Measurements from ENCODE around the gene GTSF1L. TPM values are rescaled to one million over a fixed set of nuclear protein-coding genes. Genes with fewer than 3 reads are reported as not detected.

The GTSF1L gene
- total and polyA plus RNA-seq, 2 experiments from 2014 or later, result not detected

DNA sequence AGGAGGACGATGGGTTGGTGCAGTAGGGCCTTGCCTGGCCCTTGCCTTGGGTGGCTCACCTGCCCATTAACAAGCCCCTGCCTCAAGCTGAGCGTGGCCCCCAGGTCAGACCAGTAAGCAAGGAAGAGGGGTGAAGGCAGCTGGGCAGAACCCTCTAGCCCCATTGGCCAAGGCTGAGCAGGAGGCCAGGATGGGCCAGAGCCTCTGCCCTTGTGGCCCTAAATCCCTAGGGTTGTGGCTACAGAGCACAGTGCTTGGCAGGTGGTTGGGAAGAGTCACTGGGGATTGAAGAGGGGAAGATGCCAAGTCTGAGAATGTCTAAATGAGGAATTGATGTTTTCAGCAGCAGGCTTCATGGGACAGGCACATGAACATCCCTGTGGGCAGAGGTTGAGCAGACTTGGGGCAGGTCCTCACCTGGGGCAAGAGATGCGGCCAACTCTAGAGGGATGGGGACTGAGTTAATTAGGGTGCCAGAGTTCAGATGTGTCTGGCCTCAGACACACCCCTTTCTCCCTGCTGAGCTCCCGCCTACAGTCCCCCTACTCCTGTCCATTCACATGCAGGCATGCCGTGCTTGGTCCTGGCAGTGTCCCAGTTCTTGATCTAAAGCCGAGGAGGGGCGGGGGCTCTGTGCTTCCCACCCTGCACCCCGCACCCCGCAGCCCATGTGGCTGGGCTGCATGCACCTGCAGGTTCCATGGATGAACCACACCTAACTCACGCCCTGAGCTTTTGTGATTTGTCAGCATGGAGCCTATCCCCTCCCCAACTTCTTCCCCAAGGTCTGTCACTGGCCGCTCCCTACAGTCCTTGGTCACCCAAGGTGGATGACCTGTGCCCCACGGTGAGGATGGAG, 9.8 kb downstream of the GTSF1L start:
- Histone ChIP-seq H3K4me3 (no peak overlapping the region), H3K4me1 (ENCODE audit: insufficient read depth) (no peaks in the 10 kb centered on the region), H3K9ac (no peak overlapping the region), H3K36me3 (ENCODE audit: low read depth) (no peaks in the 10 kb centered on the region), H2AFZ (no peak overlapping the region), H3K9me2 (ENCODE audit: insufficient read depth) (no peaks in the 10 kb centered on the region), H4K20me1 (ENCODE audit: insufficient read depth) (no peaks in the 10 kb centered on the region), H3F3A (ENCODE audit: insufficient read depth) (no peaks in the 10 kb centered on the region), H3K79me2 (ENCODE audit: insufficient read depth) (no peaks in the 10 kb centered on the region), H3K27ac (no peak overlapping the region), H3K27me3 (replicated peaks; ENCODE audit: insufficient read depth) (no peaks in the 10 kb centered on the region), H3K9me3 (ENCODE audit: low read depth) (no peaks in the 10 kb centered on the region), H3K4me2 (ENCODE audit: unreplicated experiment) (no peak overlapping the region)
- no peak for DNase-seq
- WGBS, 2 experiments (ENCODE audit: low coverage in 1 of 2, low lambda C conversion rate in 2 of 2, missing lambda C conversion rate in 2 of 2), result 93 to 97% methylated on average over 10 to 12 of the region's 12 CpGs
- in situ Hi-C loops (cut with MboI), result no loop called here
- TF ChIP-seq EZH2phosphoT487 (IDR thresholded peaks at IDR 0.05; ENCODE audit: insufficient read depth, low read depth), result no peak
- TF ChIP-seq EZH2 (IDR thresholded peaks at IDR 0.05; ENCODE audit: insufficient read depth, poor library complexity, severe bottlenecking), result no peak

GRCh38 chr20:43716123-43716522, 10.7 kb downstream of the GTSF1L start:
- Histone ChIP-seq H3K79me2 (ENCODE audit: insufficient read depth) (no peaks in the 10 kb centered on the region), H3K9ac (no peak overlapping the region), H3K27ac (no peak overlapping the region), H3K36me3 (ENCODE audit: low read depth) (no peaks in the 10 kb centered on the region), H4K20me1 (ENCODE audit: insufficient read depth) (no peaks in the 10 kb centered on the region), H3F3A (ENCODE audit: insufficient read depth) (no peaks in the 10 kb centered on the region), H3K4me3 (no peak overlapping the region), H3K4me1 (ENCODE audit: insufficient read depth) (no peaks in the 10 kb centered on the region), H3K27me3 (replicated peaks; ENCODE audit: insufficient read depth) (no peaks in the 10 kb centered on the region), H3K4me2 (ENCODE audit: unreplicated experiment) (no peak overlapping the region), H3K9me2 (ENCODE audit: insufficient read depth) (no peaks in the 10 kb centered on the region), H2AFZ (no peak overlapping the region), H3K9me3 (ENCODE audit: low read depth) (no peaks in the 10 kb centered on the region)
- in situ Hi-C loops (cut with MboI), result no loop called here
- TF ChIP-seq EZH2phosphoT487 (IDR thresholded peaks at IDR 0.05; ENCODE audit: insufficient read depth, low read depth) (no peak), EZH2 (IDR thresholded peaks at IDR 0.05; ENCODE audit: insufficient read depth, poor library complexity, severe bottlenecking) (no peak)
- no peak for DNase-seq
- WGBS, 2 experiments (ENCODE audit: low coverage in 1 of 2, low lambda C conversion rate in 2 of 2, missing lambda C conversion rate in 2 of 2), result 95% methylated on average over 4 of the region's 4 CpGs

DNA sequence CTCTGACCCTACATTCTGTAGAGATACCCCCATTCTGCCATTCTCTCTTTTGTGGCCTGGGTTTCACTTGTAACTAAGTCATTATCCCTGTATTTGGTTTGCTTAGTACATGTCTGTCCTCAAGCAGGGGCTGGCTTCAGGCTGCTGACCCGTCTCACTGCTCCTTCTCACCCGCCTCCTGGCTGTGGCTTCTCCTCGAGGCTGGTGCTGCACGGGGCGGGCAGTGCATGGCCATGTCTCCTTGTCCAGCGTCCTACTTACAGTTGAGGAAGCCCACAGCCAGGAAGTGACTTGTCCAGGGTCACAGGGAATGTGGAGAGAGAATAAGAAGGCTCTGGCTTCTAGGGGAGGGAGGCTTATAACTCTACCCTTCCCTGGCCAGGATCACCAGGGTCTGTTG, 11.3 kb downstream of the GTSF1L start:
- DNase-seq, result no peak
- no peaks in the 10 kb centered on the region for H4K20me1 ChIP-seq (ENCODE audit: insufficient read depth)
- TF ChIP-seq EZH2 (IDR thresholded peaks at IDR 0.05; ENCODE audit: insufficient read depth, poor library complexity, severe bottlenecking) (no peak), EZH2phosphoT487 (IDR thresholded peaks at IDR 0.05; ENCODE audit: insufficient read depth, low read depth) (no peak)
- no peak overlapping the region for H3K4me3 ChIP-seq
- H3K4me2 ChIP-seq (ENCODE audit: unreplicated experiment), result no peak overlapping the region
- in situ Hi-C loops (cut with MboI), result no loop called here
- no peak overlapping the region for H2AFZ ChIP-seq
- no peaks in the 10 kb centered on the region for H3K27me3 ChIP-seq (replicated peaks; ENCODE audit: insufficient read depth)
- WGBS, 2 experiments (ENCODE audit: low coverage in 1 of 2, low lambda C conversion rate in 2 of 2, missing lambda C conversion rate in 2 of 2), result 89 to 94% methylated on average over 6 of the region's 6 CpGs
- no peaks in the 10 kb centered on the region for H3K9me3 ChIP-seq (ENCODE audit: low read depth)
- H3K79me2 ChIP-seq (ENCODE audit: insufficient read depth), result no peaks in the 10 kb centered on the region
- no peak overlapping the region for H3K9ac ChIP-seq
- H3K4me1 ChIP-seq (ENCODE audit: insufficient read depth), result no peaks in the 10 kb centered on the region
- H3K36me3 ChIP-seq (ENCODE audit: low read depth), result no peaks in the 10 kb centered on the region
- H3K9me2 ChIP-seq (ENCODE audit: insufficient read depth), result no peaks in the 10 kb centered on the region
- H3K27ac ChIP-seq, result no peak overlapping the region
- H3F3A ChIP-seq (ENCODE audit: insufficient read depth), result no peaks in the 10 kb centered on the region

- Histone ChIP-seq H3K79me2 (ENCODE audit: insufficient read depth) (no peaks in the 10 kb centered on the region), H3K9ac (no peak overlapping the region), H3K27ac (no peak overlapping the region), H4K20me1 (ENCODE audit: insufficient read depth) (no peaks in the 10 kb centered on the region), H3K4me1 (ENCODE audit: insufficient read depth) (no peaks in the 10 kb centered on the region), H3K4me2 (ENCODE audit: unreplicated experiment) (no peak overlapping the region), H3K36me3 (ENCODE audit: low read depth) (no peaks in the 10 kb centered on the region), H2AFZ (no peak overlapping the region), H3K9me3 (ENCODE audit: low read depth) (no peaks in the 10 kb centered on the region), H3K4me3 (no peak overlapping the region), H3F3A (ENCODE audit: insufficient read depth) (no peaks in the 10 kb centered on the region), H3K27me3 (replicated peaks; ENCODE audit: insufficient read depth) (no peaks in the 10 kb centered on the region), H3K9me2 (ENCODE audit: insufficient read depth) (no peaks in the 10 kb centered on the region)
- DNase-seq, result no peak
- in situ Hi-C loops (cut with MboI), result no loop called here
- 96 to 97% methylated on average over 9 of the region's 9 CpGs for WGBS, 2 experiments (ENCODE audit: low coverage in 1 of 2, low lambda C conversion rate in 2 of 2, missing lambda C conversion rate in 2 of 2)
- no peak for TF ChIP-seq EZH2phosphoT487 (IDR thresholded peaks at IDR 0.05; ENCODE audit: insufficient read depth, low read depth)
- no peak for TF ChIP-seq EZH2 (IDR thresholded peaks at IDR 0.05; ENCODE audit: insufficient read depth, poor library complexity, severe bottlenecking)
These were observed 11.8 kb downstream of the GTSF1L start for GRCh38 chr20:43715044-43715443.

Measured in GM23248 (cell line).